ENCODE results near the gene TCF20. TPM values are rescaled to one million over a fixed set of nuclear protein-coding genes. Genes with fewer than 3 reads are reported as not detected.

TCF20 gene
- total RNA-seq, 1 donor from 2014 or later, result 31.0 TPM

GRCh38 chr22:42281284-42281683, 10.8 kb upstream of the TCF20 start:
- Mint-ChIP-seq H3K27me3 (ENCODE audit: low read depth) (peaks cover 17% of the 10 kb centered on the region), H3K4me1 (ENCODE audit: low read depth) (peaks cover 7% of the 10 kb centered on the region), H3K27ac (ENCODE audit: unreplicated experiment) (no peak overlapping the region), H3K36me3 (ENCODE audit: low read depth) (no peaks in the 10 kb centered on the region), H3K9me3 (ENCODE audit: low read depth) (no peaks in the 10 kb centered on the region), H3K4me3 (ENCODE audit: unreplicated experiment) (no peak overlapping the region)
- no peak for TF ChIP-seq CTCF (IDR thresholded peaks at IDR 0.05)
- DNase-seq (ENCODE audit: low spot score), result peak; percentile 30

GRCh38 chr22:42280836-42281235, 10.4 kb upstream of the TCF20 start:
- Mint-ChIP-seq H3K36me3 (ENCODE audit: low read depth) (no peaks in the 10 kb centered on the region), H3K4me1 (ENCODE audit: low read depth) (peaks cover 7% of the 10 kb centered on the region), H3K4me3 (ENCODE audit: unreplicated experiment) (no peak overlapping the region), H3K27ac (ENCODE audit: unreplicated experiment) (no peak overlapping the region), H3K27me3 (ENCODE audit: low read depth) (peaks cover 16% of the 10 kb centered on the region), H3K9me3 (ENCODE audit: low read depth) (no peaks in the 10 kb centered on the region)
- peak; percentile 59 for DNase-seq (ENCODE audit: low spot score)
- no peak for TF ChIP-seq CTCF (IDR thresholded peaks at IDR 0.05)

GRCh38 chr22:42280140-42280539, 9.7 kb upstream of the TCF20 start:
- no peak overlapping the region for H3K4me3 Mint-ChIP-seq (ENCODE audit: unreplicated experiment)
- H3K4me1 Mint-ChIP-seq (ENCODE audit: low read depth), result peaks cover 7% of the 10 kb centered on the region
- no peak overlapping the region for H3K27ac Mint-ChIP-seq (ENCODE audit: unreplicated experiment)
- H3K9me3 Mint-ChIP-seq (ENCODE audit: low read depth), result no peaks in the 10 kb centered on the region
- peaks cover 14% of the 10 kb centered on the region for H3K27me3 Mint-ChIP-seq (ENCODE audit: low read depth)
- H3K36me3 Mint-ChIP-seq (ENCODE audit: low read depth), result no peaks in the 10 kb centered on the region
- DNase-seq (ENCODE audit: low spot score), result peak; percentile 33
- no peak for TF ChIP-seq CTCF (IDR thresholded peaks at IDR 0.05)

- Mint-ChIP-seq H3K36me3 (ENCODE audit: low read depth) (no peaks in the 10 kb centered on the region), H3K27me3 (ENCODE audit: low read depth) (peaks cover 14% of the 10 kb centered on the region), H3K27ac (ENCODE audit: unreplicated experiment) (no peak overlapping the region), H3K4me1 (ENCODE audit: low read depth) (peaks cover 7% of the 10 kb centered on the region), H3K9me3 (ENCODE audit: low read depth) (no peaks in the 10 kb centered on the region), H3K4me3 (ENCODE audit: unreplicated experiment) (no peak overlapping the region)
- DNase-seq (ENCODE audit: low spot score), result peak; percentile 60
- no peak for TF ChIP-seq CTCF (IDR thresholded peaks at IDR 0.05)
Observed at GRCh38 chr22:42279425-42280020, 9.1 kb upstream of the TCF20 start.

- TF ChIP-seq CTCF (IDR thresholded peaks at IDR 0.05), result peak; percentile 61
- peaks cover 8% of the 10 kb centered on the region for H3K27me3 Mint-ChIP-seq (ENCODE audit: low read depth)
- H3K4me3 Mint-ChIP-seq (ENCODE audit: unreplicated experiment), result no peak overlapping the region
- no peak overlapping the region for H3K27ac Mint-ChIP-seq (ENCODE audit: unreplicated experiment)
- H3K36me3 Mint-ChIP-seq (ENCODE audit: low read depth), result no peaks in the 10 kb centered on the region
- H3K9me3 Mint-ChIP-seq (ENCODE audit: low read depth), result no peaks in the 10 kb centered on the region
- peak; percentile 50 for DNase-seq (ENCODE audit: low spot score)
- peaks cover 4% of the 10 kb centered on the region for H3K4me1 Mint-ChIP-seq (ENCODE audit: low read depth)
Observed at GRCh38 chr22:42277988-42278776, 7.7 kb upstream of the TCF20 start.

Measured in chondrocyte (in vitro differentiated cells).